CD4-positive, alpha-beta T cell treated with Interferon alpha-2 for 1 hour (primary cell): ENCODE data around the gene LAMB3.
"Not testable (repeated sequence)": the region's sequence is repeated elsewhere in the genome, so short reads cannot be mapped to it uniquely, and the experiment has no call there.

Experiments used
- DNase-seq, 2 donors: peaks; one replicate each; pipeline ENCODE4 v3.0.0-alpha.2; 2020 to 2022

LAMB3 gene

GRCh38 chr1:209652121-209652735, at the start of gene LAMB3:
TSS of gene LAMB3 (minus strand) at chr1:209652425. CDS start at chr1:209650944, 1,481 bp downstream.
- no peak for DNase-seq

- not testable (repeated sequence) for DNase-seq
Observed at GRCh38 chr1:209700686-209701085, 48.5 kb upstream of the LAMB3 start.

- no peak for DNase-seq
Observed at GRCh38 chr1:209697126-209697525, 44.9 kb upstream of the LAMB3 start.

GRCh38 chr1:209696673-209697072, 44.4 kb upstream of the LAMB3 start:
- DNase-seq, result no peak

- peak; percentile 68 to 76 for DNase-seq
Observed at GRCh38 chr1:209692745-209693504, 40.7 kb upstream of the LAMB3 start.

- no peak for DNase-seq
Observed at GRCh38 chr1:209692296-209692695, 40.1 kb upstream of the LAMB3 start.

- DNase-seq, result no peak
Observed at GRCh38 chr1:209691237-209691636, 39.0 kb upstream of the LAMB3 start.

GRCh38 chr1:209689477-209689876, 37.3 kb upstream of the LAMB3 start:
- DNase-seq, result no peak

- DNase-seq, result no peak
Observed at GRCh38 chr1:209688746-209689234, 36.6 kb upstream of the LAMB3 start.

GRCh38 chr1:209686322-209686721, 34.1 kb upstream of the LAMB3 start:
- DNase-seq, result no peak

- DNase-seq, result peak in 1 of 2 donors; percentile 67
Observed at GRCh38 chr1:209685821-209686220, 33.6 kb upstream of the LAMB3 start.

GRCh38 chr1:209678981-209679539, 26.8 kb upstream of the LAMB3 start:
- no peak for DNase-seq

- no peak for DNase-seq
Observed at GRCh38 chr1:209675565-209676154, 23.4 kb upstream of the LAMB3 start.

- DNase-seq, result peak; percentile 33 to 70
Observed at GRCh38 chr1:209674957-209675564, 22.8 kb upstream of the LAMB3 start, which contains the start of gene G0S2. TSS of gene G0S2 (plus strand) at chr1:209675412. CDS start at chr1:209675685, 273 bp downstream.

- DNase-seq, result peak in 1 of 2 donors; percentile 55
Observed at GRCh38 chr1:209673631-209674417, 21.6 kb upstream of the LAMB3 start.

- peak; percentile 70 to 76 for DNase-seq
Observed at GRCh38 chr1:209672705-209673630, 20.7 kb upstream of the LAMB3 start.

- no peak for DNase-seq
Observed at GRCh38 chr1:209670441-209671082, 18.3 kb upstream of the LAMB3 start.

GRCh38 chr1:209667708-209668107, 15.5 kb upstream of the LAMB3 start:
- DNase-seq, result no peak

- DNase-seq, result no peak
Observed at GRCh38 chr1:209667103-209667502, 14.9 kb upstream of the LAMB3 start.

- DNase-seq, result no peak
Observed at GRCh38 chr1:209662879-209663327, 10.7 kb upstream of the LAMB3 start.
